Natural killer cell (primary cell): ENCODE results near the gene MOAP1. TPM values are rescaled to one million over a fixed set of nuclear protein-coding genes. Genes with fewer than 3 reads are reported as not detected.

Experiments used
- ATAC-seq, 3 donors: fragments of 150-1000 bp in 2 of 3; fragments of 200-7000 bp in 1 of 3; cut with Tn5 transposase; 1 replicate in 1 of 3; 2 replicates in 2 of 3; pipeline ENCODE4 v1.10.0; 2021; ENCODE audit warnings: mild to moderate bottlenecking in 2 of 3, moderate library complexity in 2 of 3
- DNase-seq, 2 donors: peaks; one replicate each; pipeline versions ENCODE4 v3.0.0 to v3.0.0-alpha.2; 2013 to 2021; ENCODE audit warnings: mixed read lengths in 1 of 2
- H3K27ac ChIP-seq: one replicate; pipeline ENCODE4 v1.5.1; 2013; ENCODE audit warnings: mild to moderate bottlenecking, low read length
- H3K27me3 ChIP-seq: one replicate; pipeline ENCODE4 v1.6.1; 2013; ENCODE audit warnings: low read length; ENCODE audit not compliant: control insufficient read depth, insufficient read depth
- H3K36me3 ChIP-seq: one replicate; pipeline ENCODE4 v1.6.1; 2013; ENCODE audit warnings: low read length; ENCODE audit not compliant: control insufficient read depth, insufficient read depth
- H3K4me1 ChIP-seq: one replicate; pipeline ENCODE4 v1.6.1; 2013; ENCODE audit warnings: low read length; ENCODE audit not compliant: control insufficient read depth, insufficient read depth
- H3K4me3 ChIP-seq: one replicate; pipeline ENCODE4 v1.5.1; 2013; ENCODE audit warnings: low read length
- H3K9me3 ChIP-seq: one replicate; pipeline ENCODE4 v1.6.1; 2013; ENCODE audit warnings: low read length; ENCODE audit not compliant: control insufficient read depth, insufficient read depth
- H3K27ac Mint-ChIP-seq, 2 donors: one replicate each; pipeline ENCODE4 v1.8.0; 2022; ENCODE audit warnings: mild to moderate bottlenecking in 2 of 2, mixed read lengths in 2 of 2, moderate library complexity in 1 of 2
- H3K27me3 Mint-ChIP-seq, 2 donors: one replicate each; pipeline ENCODE4 v1.8.0; 2022; ENCODE audit warnings: low read depth in 2 of 2, mixed read lengths in 2 of 2
- H3K36me3 Mint-ChIP-seq: one replicate; pipeline ENCODE4 v1.8.0; 2022; ENCODE audit warnings: mixed read lengths
- H3K4me1 Mint-ChIP-seq, 2 donors: one replicate each; pipeline ENCODE4 v1.8.0; 2022; ENCODE audit warnings: mixed read lengths in 2 of 2
- H3K4me3 Mint-ChIP-seq: one replicate; pipeline ENCODE4 v1.8.0; 2022; ENCODE audit warnings: mild to moderate bottlenecking, moderate library complexity, mixed read lengths
- H3K9me3 Mint-ChIP-seq, 2 donors: one replicate each; pipeline ENCODE4 v1.8.0; 2022; ENCODE audit warnings: mixed read lengths in 2 of 2
- CTCF ChIP-seq: fragments of 200-600 bp; IDR thresholded peaks from one replicate; pipeline ENCODE4 v1.8.0; 2022; ENCODE audit warnings: antibody characterized with exemption
- WGBS: methylation state at CpG from one replicate; pipeline ENCODE4 v1.1.7; 2013; ENCODE audit warnings: missing lambda C conversion rate; ENCODE audit not compliant: insufficient coverage; 5-methylcytosine and 5-hydroxymethylcytosine counted together
- intact Hi-C: fragments of 100-400 bp; cut with micrococcal nuclease; formaldehyde crosslinking; loops from one replicate; pipeline ENCODE4 v1.14.2; 2022
- total RNA-seq, 4 donors: library from RNA; stranded (reverse); fragments of 120-200 nt in 1 of 4; gene quantifications; one replicate each; pipeline versions ENCODE4 v1.2.3 to v1.2.4, GENCODE V29; 2013 to 2022

The MOAP1 gene
- total RNA-seq, 3 donors from 2014 or later (not counting 1 experiment from before 2014, with no cell fraction given): 89.5 to 106 (median 91.4) TPM

GRCh38 chr14:93231129-93231979, 46.7 kb upstream of the MOAP1 start:
- H3K4me3 ChIP-seq: no peak overlapping the region
- intact Hi-C loops: no loop called here
- peaks cover 16 to 17% of the 10 kb centered on the region in 2 donors for H3K4me1 Mint-ChIP-seq
- no peaks in the 10 kb centered on the region for H3K9me3 Mint-ChIP-seq
- H3K27me3 ChIP-seq: no peaks in the 10 kb centered on the region
- ATAC-seq: peak in 1 of 3 donors; percentile 64
- no peaks in the 10 kb centered on the region for H3K4me1 ChIP-seq
- no peak for TF ChIP-seq CTCF
- H3K27me3 Mint-ChIP-seq: peaks cover 11 to 24% of the 10 kb centered on the region in 2 donors
- peak overlapping the region; percentile 40 for H3K4me3 Mint-ChIP-seq
- H3K36me3 Mint-ChIP-seq: peaks cover 15% of the 10 kb centered on the region
- WGBS: 31% methylated on average over 39 of the region's 39 CpGs
- no peak overlapping the region for H3K27ac Mint-ChIP-seq
- DNase-seq: no peak
- H3K36me3 ChIP-seq: peaks cover 20% of the 10 kb centered on the region
- no peaks in the 10 kb centered on the region for H3K9me3 ChIP-seq
- no peak overlapping the region for H3K27ac ChIP-seq

GRCh38 chr14:93230539-93230938, 45.8 kb upstream of the MOAP1 start:
- ATAC-seq: no peak
- TF ChIP-seq CTCF: no peak
- peaks cover 11 to 24% of the 10 kb centered on the region in 2 donors for H3K27me3 Mint-ChIP-seq
- Histone ChIP-seq H3K9me3 (no peaks in the 10 kb centered on the region), H3K27me3 (no peaks in the 10 kb centered on the region), H3K36me3 (peaks cover 25% of the 10 kb centered on the region), H3K4me3 (no peak overlapping the region), H3K27ac (no peak overlapping the region), H3K4me1 (no peaks in the 10 kb centered on the region)
- no peak overlapping the region for H3K27ac Mint-ChIP-seq
- peaks cover 16 to 17% of the 10 kb centered on the region in 2 donors for H3K4me1 Mint-ChIP-seq
- H3K36me3 Mint-ChIP-seq: peaks cover 15% of the 10 kb centered on the region
- H3K9me3 Mint-ChIP-seq: no peaks in the 10 kb centered on the region
- peak overlapping the region; percentile 49 for H3K4me3 Mint-ChIP-seq
- no peak for DNase-seq
- WGBS: 96% methylated on average over 16 of the region's 16 CpGs
- intact Hi-C loops: no loop called here

- H3K4me3 Mint-ChIP-seq: no peak overlapping the region
- Histone ChIP-seq H3K27ac (no peak overlapping the region), H3K4me1 (no peaks in the 10 kb centered on the region), H3K36me3 (peaks cover 35% of the 10 kb centered on the region), H3K9me3 (no peaks in the 10 kb centered on the region), H3K27me3 (no peaks in the 10 kb centered on the region), H3K4me3 (no peak overlapping the region)
- no peak overlapping the region for H3K27ac Mint-ChIP-seq
- ATAC-seq (no peak), DNase-seq (no peak)
- H3K4me1 Mint-ChIP-seq: peaks cover 16 to 17% of the 10 kb centered on the region in 2 donors
- H3K9me3 Mint-ChIP-seq: no peaks in the 10 kb centered on the region
- peaks cover 15% of the 10 kb centered on the region for H3K36me3 Mint-ChIP-seq
- H3K27me3 Mint-ChIP-seq: peaks cover 11 to 24% of the 10 kb centered on the region in 2 donors
- intact Hi-C loops: no loop called here
- WGBS: 98% methylated on average over 8 of the region's 8 CpGs
- TF ChIP-seq CTCF: no peak
Observed at GRCh38 chr14:93228550-93228949, 43.9 kb upstream of the MOAP1 start.
